Embryonic facial prominence (tissue), 1 donor: Measurements from ENCODE around the gene OTOR.

Experiments
- DNase-seq: peaks from one replicate; pipeline ENCODE4 v3.0.0-alpha.2; 2016; ENCODE audit errors: extremely low spot score

The OTOR gene

GRCh38 chr20:16748308-16748900 lies at the start of gene OTOR:
OTOR (plus strand) TSS chr20:16748358; CDS start chr20:16748402, 44 bp downstream.
- no peak for DNase-seq

- no peak for DNase-seq
Measured at GRCh38 chr20:16699293-16699692, 48.9 kb upstream of the OTOR start.

GRCh38 chr20:16701296-16701695 lies 46.9 kb upstream of the OTOR start:
- no peak for DNase-seq

GRCh38 chr20:16703570-16703969 lies 44.6 kb upstream of the OTOR start:
- DNase-seq: no peak

GRCh38 chr20:16707674-16708073 lies 40.5 kb upstream of the OTOR start:
- DNase-seq: no peak

GRCh38 chr20:16708602-16709001 lies 39.6 kb upstream of the OTOR start:
- no peak for DNase-seq

GRCh38 chr20:16709017-16709416 lies 39.1 kb upstream of the OTOR start:
- no peak for DNase-seq

GRCh38 chr20:16710781-16711180 lies 37.4 kb upstream of the OTOR start:
- no peak for DNase-seq

GRCh38 chr20:16711661-16712258 lies 36.4 kb upstream of the OTOR start:
- no peak for DNase-seq

- no peak for DNase-seq
Measured at GRCh38 chr20:16712511-16712947, 35.6 kb upstream of the OTOR start.

- no peak for DNase-seq
Measured at GRCh38 chr20:16713066-16713465, 35.1 kb upstream of the OTOR start.

GRCh38 chr20:16714242-16714641 lies 33.9 kb upstream of the OTOR start:
- DNase-seq: no peak

- DNase-seq: no peak
Measured at GRCh38 chr20:16714751-16715150, 33.4 kb upstream of the OTOR start.

GRCh38 chr20:16719421-16719820 lies 28.7 kb upstream of the OTOR start:
- no peak for DNase-seq

- no peak for DNase-seq
Measured at GRCh38 chr20:16729080-16729479, 19.1 kb upstream of the OTOR start.

GRCh38 chr20:16729565-16730460 lies 18.3 kb upstream of the OTOR start, which contains the start of gene SNRPB2:
SNRPB2 (plus strand) TSS chr20:16730026; CDS start chr20:16731703, 1,677 bp downstream.
- peak; percentile 94 for DNase-seq

GRCh38 chr20:16732506-16733152 lies 15.5 kb upstream of the OTOR start:
- DNase-seq: no peak

GRCh38 chr20:16740365-16741072 lies 7.6 kb upstream of the OTOR start:
- no peak for DNase-seq

- DNase-seq: no peak
Measured at GRCh38 chr20:16744178-16744807, 3.9 kb upstream of the OTOR start.

- DNase-seq: no peak
Measured at GRCh38 chr20:16745204-16745603, 3.0 kb upstream of the OTOR start.

GRCh38 chr20:16747291-16747811 lies 807 bp upstream of the OTOR start:
- no peak for DNase-seq
